GM18520 (cell line): ENCODE data around the gene THOC6.

ENCODE experiments used
- ATAC-seq: cut with Tn5 transposase; IDR thresholded peaks from one replicate; pipeline ENCODE4 v1.9.1; 2021; ENCODE audit not compliant: unreplicated experiment

THOC6 gene

GRCh38 chr16:2991566-2992261 lies 32.1 kb upstream of the THOC6 start:
- ATAC-seq, result no peak

- ATAC-seq, result no peak
Observed at GRCh38 chr16:2992383-2993081, 31.3 kb upstream of the THOC6 start.

- no peak for ATAC-seq
Observed at GRCh38 chr16:2996298-2996697, 27.5 kb upstream of the THOC6 start.

GRCh38 chr16:2999929-3000328 lies 23.9 kb upstream of the THOC6 start:
- ATAC-seq, result no peak

- ATAC-seq, result no peak
Observed at GRCh38 chr16:3000540-3000939, 23.3 kb upstream of the THOC6 start.

GRCh38 chr16:3001316-3001715 lies 22.5 kb upstream of the THOC6 start:
- ATAC-seq, result no peak

- peak; percentile 96 for ATAC-seq
Observed at GRCh38 chr16:3003582-3004270, 20.1 kb upstream of the THOC6 start.

GRCh38 chr16:3004319-3004718 lies 19.5 kb upstream of the THOC6 start:
- no peak for ATAC-seq

GRCh38 chr16:3004781-3005284 lies 19.0 kb upstream of the THOC6 start:
- ATAC-seq, result no peak

GRCh38 chr16:3007059-3007956 lies 16.5 kb upstream of the THOC6 start:
- ATAC-seq, result no peak

GRCh38 chr16:3007957-3008689 lies 15.7 kb upstream of the THOC6 start:
- ATAC-seq, result no peak

GRCh38 chr16:3008690-3009037 lies 15.2 kb upstream of the THOC6 start:
- ATAC-seq, result no peak

- ATAC-seq, result no peak
Observed at GRCh38 chr16:3009568-3010390, 14.1 kb upstream of the THOC6 start.

GRCh38 chr16:3010510-3010909 lies 13.3 kb upstream of the THOC6 start:
- no peak for ATAC-seq

GRCh38 chr16:3012246-3012645 lies 11.6 kb upstream of the THOC6 start:
- no peak for ATAC-seq

GRCh38 chr16:3012828-3013420 lies 10.9 kb upstream of the THOC6 start, which contains the start of gene CLDN9:
CLDN9 (plus strand) TSS chr16:3012923; CDS start chr16:3013363, 440 bp downstream.
- ATAC-seq, result no peak

- ATAC-seq, result no peak
Observed at GRCh38 chr16:3013491-3013951, 10.3 kb upstream of the THOC6 start.

- ATAC-seq, result no peak
Observed at GRCh38 chr16:3013998-3014690, 9.7 kb upstream of the THOC6 start.
